Prostate gland (tissue), 2 donors: ENCODE data around the gene CDR2L.
"Not testable (repeated sequence)": the region's sequence is repeated elsewhere in the genome, so short reads cannot be mapped to it uniquely, and the experiment has no call there.

Experiments
- CTCF ChIP-seq, 4 experiments: fragments of 200-600 bp in 2 of 4; fragments of 450-650 bp in 2 of 4; sonication (generic) in 2 of 4; IDR thresholded peaks; 1 replicate in 3 of 4; 2 replicates in 1 of 4; pipeline ENCODE4 v1.5.1; 2016 to 2019; ENCODE audit warnings: antibody characterized with exemption in 4 of 4, mild to moderate bottlenecking in 2 of 4, moderate library complexity in 2 of 4
- POLR2A ChIP-seq: fragments of 450-650 bp; IDR thresholded peaks from one replicate; pipeline ENCODE4 v1.6.1; 2016; ENCODE audit warnings: antibody characterized with exemption, mild to moderate bottlenecking
- POLR2AphosphoS5 ChIP-seq: sonication (generic); formaldehyde crosslinking; IDR thresholded peaks from one replicate; pipeline ENCODE4 v1.6.1; 2017; ENCODE audit warnings: antibody characterized with exemption

- not testable (repeated sequence) for TF ChIP-seq CTCF (IDR thresholded peaks at IDR 0.05); POLR2AphosphoS5; POLR2A
These were observed 37.9 kb downstream of the CDR2L start for GRCh38 chr17:75025398-75025734.
